SK-N-SH (cell line): ENCODE measurements around the gene DHX35. TPM values are rescaled to one million over a fixed set of nuclear protein-coding genes. Genes with fewer than 3 reads are reported as not detected.

Source experiments
- CTCF ChIA-PET: fragments of 300-600, 350-600 bp; formaldehyde crosslinking; extraction: SDS; loops from one replicate; lab custom pipeline; 2021; lab: Yijun Ruan, JAX
- POLR2A ChIA-PET: fragments of 350-600 bp; sonication (Branson Sonifier 250); formaldehyde crosslinking; extraction: SDS; loops from one replicate; lab custom pipeline; 2020; ENCODE audit warnings: antibody characterized with exemption, inconsistent platforms; lab: Yijun Ruan, JAX
- DNase-seq: peaks from one replicate; pipeline ENCODE4 v3.0.0; 2012
- H2AFZ ChIP-seq: fragments of 200-600 bp; sonication (generic); 2 replicates; pipeline ENCODE4 v1.8.1; 2016; ENCODE audit warnings: antibody characterized with exemption, mild to moderate bottlenecking, low read depth
- H3F3A ChIP-seq: fragments of 200-600 bp; sonication (generic); replicated peaks from 2 replicates; pipeline ENCODE3; 2016; ENCODE audit warnings: antibody characterized with exemption, mild to moderate bottlenecking; ENCODE audit not compliant: insufficient read depth
- H3K27ac ChIP-seq, 2 experiments: fragments of 200-500 bp in 1 of 2; fragments of 200-600 bp in 1 of 2; sonication (Bioruptor generic) in 1 of 2; sonication (generic), shearing (Covaris generic) in 1 of 2; 2 replicates each; pipeline versions ENCODE4 v1.5.1 to v1.6.1; 2014 to 2016; ENCODE audit warnings: low read depth in 2 of 2, inconsistent platforms in 1 of 2, low read length in 1 of 2, mild to moderate bottlenecking in 1 of 2, mixed read lengths in 1 of 2
- H3K27me3 ChIP-seq: fragments of 200-600 bp; sonication (generic), shearing (Covaris generic); 2 replicates; pipeline ENCODE4 v1.6.1; 2016; ENCODE audit warnings: mixed run types; ENCODE audit not compliant: insufficient read depth
- H3K36me3 ChIP-seq, 2 experiments: fragments of 200-500 bp in 1 of 2; fragments of 200-600 bp in 1 of 2; sonication (Bioruptor generic) in 1 of 2; sonication (generic) in 1 of 2; replicated peaks in 1 of 2; 2 replicates each; pipeline versions ENCODE3 to v1.5.1; 2014 to 2016; ENCODE audit warnings: low read length in 1 of 2, mild to moderate bottlenecking in 1 of 2; ENCODE audit not compliant: insufficient read depth in 2 of 2, control insufficient read depth in 1 of 2
- H3K4me1 ChIP-seq, 2 experiments: fragments of 200-500 bp in 1 of 2; fragments of 200-600 bp in 1 of 2; sonication (Bioruptor generic) in 1 of 2; sonication (generic), shearing (Covaris generic) in 1 of 2; 2 replicates each; pipeline versions ENCODE4 v1.5.1 to v1.6.1; 2014 to 2016; ENCODE audit warnings: low read depth in 1 of 2, low read length in 1 of 2, mixed run types in 1 of 2; ENCODE audit not compliant: insufficient read depth in 2 of 2, control insufficient read depth in 1 of 2
- H3K4me2 ChIP-seq: fragments of 200-600 bp; sonication (generic), shearing (Covaris generic); 2 replicates; pipeline ENCODE4 v1.6.1; 2017; ENCODE audit warnings: mixed run types
- H3K4me3 ChIP-seq, 2 experiments: fragments of 200-500 bp in 1 of 2; fragments of 200-600 bp in 1 of 2; sonication (Bioruptor generic) in 1 of 2; sonication (generic), shearing (Covaris generic) in 1 of 2; 2 replicates each; pipeline versions ENCODE4 v1.5.1 to v1.8.1; 2014 to 2016; ENCODE audit warnings: low read depth in 2 of 2, inconsistent platforms in 1 of 2, low read length in 1 of 2, mild to moderate bottlenecking in 1 of 2, mixed read lengths in 1 of 2, moderate library complexity in 1 of 2
- H3K79me2 ChIP-seq: fragments of 200-600 bp; sonication (generic); 2 replicates; pipeline ENCODE4 v1.8.1; 2017; ENCODE audit warnings: mild to moderate bottlenecking; ENCODE audit not compliant: insufficient read depth
- H3K9ac ChIP-seq: fragments of 200-600 bp; sonication (generic); 2 replicates; pipeline ENCODE4 v1.6.1; 2017; ENCODE audit warnings: mixed run types
- H3K9me2 ChIP-seq: fragments of 200-600 bp; sonication (generic); 2 replicates; pipeline ENCODE4 v1.6.1; 2017; ENCODE audit warnings: mixed run types
- H3K9me3 ChIP-seq: fragments of 200-600 bp; sonication (generic); 2 replicates; pipeline ENCODE4 v1.6.1; 2017; ENCODE audit warnings: mixed run types, mild to moderate bottlenecking, moderate library complexity
- H4K20me1 ChIP-seq: fragments of 200-600 bp; sonication (generic); 2 replicates; pipeline ENCODE4 v1.6.1; 2017; ENCODE audit warnings: mild to moderate bottlenecking, mixed run types; ENCODE audit not compliant: insufficient read depth
- EZH2phosphoT487 ChIP-seq: fragments of 200-600 bp; sonication (generic); IDR thresholded peaks from 2 replicates; pipeline ENCODE4 v1.6.1; 2017; ENCODE audit warnings: low read depth, mixed run types, mild to moderate bottlenecking, antibody characterized with exemption, moderate library complexity, borderline replicate concordance
- FOSL2 ChIP-seq: IDR thresholded peaks from 2 replicates; pipeline ENCODE4 v1.4.0; 2012; ENCODE audit warnings: low read depth, mild to moderate bottlenecking, moderate library complexity, borderline replicate concordance
- FOXJ3 ChIP-seq: sonication (generic); formaldehyde crosslinking; IDR thresholded peaks from 2 replicates; pipeline ENCODE4 v1.5.1; 2020; ENCODE audit warnings: mild to moderate bottlenecking, missing genetic modification reagents
- GABPA ChIP-seq: IDR thresholded peaks from 2 replicates; pipeline ENCODE4 v1.4.0; 2012; ENCODE audit warnings: low read depth, mild to moderate bottlenecking
- JUND ChIP-seq: IDR thresholded peaks from 2 replicates; pipeline ENCODE4 v1.4.0; 2012
- MAX ChIP-seq: IDR thresholded peaks from 2 replicates; pipeline ENCODE4 v1.4.0; 2012; ENCODE audit warnings: low read depth
- MEF2A ChIP-seq: IDR thresholded peaks from 2 replicates; pipeline ENCODE4 v1.4.0; 2012; ENCODE audit warnings: low read depth, borderline replicate concordance
- NFIC ChIP-seq: IDR thresholded peaks from 2 replicates; pipeline ENCODE4 v1.4.0; 2012; ENCODE audit warnings: borderline replicate concordance
- POLR2AphosphoS5 ChIP-seq: IDR thresholded peaks from 2 replicates; pipeline ENCODE4 v1.6.1; 2012; ENCODE audit warnings: low read depth, low read length
- RXRA ChIP-seq: IDR thresholded peaks from 2 replicates; pipeline ENCODE4 v1.4.0; 2012; ENCODE audit warnings: low read depth, mild to moderate bottlenecking, borderline replicate concordance
- SMC3 ChIP-seq: IDR thresholded peaks from 2 replicates; pipeline ENCODE4 v1.6.1; 2012; ENCODE audit warnings: low read depth, low read length, improper control_type of control experiment
- YY1 ChIP-seq: IDR thresholded peaks from 2 replicates; pipeline ENCODE4 v1.4.0; 2012; ENCODE audit warnings: low read depth, mild to moderate bottlenecking
- ZBTB33 ChIP-seq: IDR thresholded peaks from 2 replicates; pipeline ENCODE4 v1.4.0; 2012; ENCODE audit warnings: low read depth, borderline replicate concordance
- WGBS: methylation state at CpG from one replicate; pipeline ENCODE4 v1.1.6; 2017; ENCODE audit warnings: low lambda C conversion rate; 5-methylcytosine and 5-hydroxymethylcytosine counted together
- polyA plus RNA-seq, 3 experiments: library from polyadenylated mRNA; depleted of rRNA; stranded (reverse); fragments of >200 nt; gene quantifications; 2 replicates each; pipeline ENCODE4 v1.2.3, GENCODE V29; 2012
- TF ChIP-seq, protein P1 (sequence below): IDR thresholded peaks from 2 replicates; pipeline ENCODE4 v1.6.1; 2012; ENCODE audit warnings: mild to moderate bottlenecking, low read depth, low read length, moderate library complexity
- TF ChIP-seq, protein P2 (sequence below): fragments of 150-350 bp; IDR thresholded peaks from 2 replicates; pipeline ENCODE4 v1.6.1; 2017; ENCODE audit warnings: antibody characterized with exemption, low read length, low read depth, borderline replicate concordance
- TF ChIP-seq, protein P3 (sequence below): IDR thresholded peaks from 2 replicates; pipeline ENCODE4; 2012

The DHX35 gene
- polyA plus RNA-seq, 1 of the 3 experiments (the other 2 are of a cell fraction), result 17.1 TPM

DNA sequence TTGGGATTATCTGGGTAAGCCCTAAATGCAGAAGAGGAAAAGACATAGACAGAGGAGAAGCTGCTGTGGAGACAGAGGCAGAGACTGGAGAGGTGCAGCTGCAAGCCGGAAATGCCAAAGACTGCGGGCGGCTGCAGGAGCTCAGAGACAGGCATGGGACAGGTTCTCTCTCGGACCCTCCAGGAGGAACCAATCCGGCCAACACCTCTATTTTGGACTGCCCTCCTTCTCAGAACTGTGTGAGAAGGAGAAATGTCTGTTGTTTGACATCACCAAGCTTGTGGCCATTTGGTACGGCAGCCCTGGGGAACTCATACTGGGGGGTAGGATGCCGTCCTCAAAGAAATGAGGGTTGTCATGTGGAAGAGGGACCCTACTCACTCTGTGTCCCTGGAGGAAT lies 95.0 kb downstream of the DHX35 start:
- Histone ChIP-seq H3K27me3 (no peaks in the 10 kb centered on the region; the same call in 1 of the 2 replicates), H3K4me2 (no peak overlapping the region), H3K36me3 (no peaks in the 10 kb centered on the region), H3F3A (no peaks in the 10 kb centered on the region), H3K9me2 (no peaks in the 10 kb centered on the region), H3K9me3 (no peaks in the 10 kb centered on the region), H3K4me3 (no peak overlapping the region), H3K27ac (no peak overlapping the region), H2AFZ (no peak overlapping the region), H3K79me2 (no peaks in the 10 kb centered on the region), H4K20me1 (no peaks in the 10 kb centered on the region), H3K9ac (no peak overlapping the region), H3K4me1 (no peaks in the 10 kb centered on the region)
- POLR2A ChIA-PET, result no interaction called here
- 48% methylated on average over 7 of the region's 7 CpGs for WGBS
- CTCF ChIA-PET, result interaction anchor here (1.0 to 16.3 kb wide), 2 partner anchors 8 to 27 kb away, joined by 3 to 444 read pairs; no protein-coding TSS in a partner anchor
- TF ChIP-seq GABPA (no peak), MAX (no peak), YY1 (no peak), FOXJ3 (CRISPR knock-in tag) (no peak), ZBTB33 (no peak), FOSL2 (no peak), SMC3 (no peak), EZH2phosphoT487 (no peak), RXRA (no peak), NFIC (no peak), POLR2AphosphoS5 (no peak), JUND (no peak), MEF2A (no peak)
- TF ChIP-seq, protein P1, sequence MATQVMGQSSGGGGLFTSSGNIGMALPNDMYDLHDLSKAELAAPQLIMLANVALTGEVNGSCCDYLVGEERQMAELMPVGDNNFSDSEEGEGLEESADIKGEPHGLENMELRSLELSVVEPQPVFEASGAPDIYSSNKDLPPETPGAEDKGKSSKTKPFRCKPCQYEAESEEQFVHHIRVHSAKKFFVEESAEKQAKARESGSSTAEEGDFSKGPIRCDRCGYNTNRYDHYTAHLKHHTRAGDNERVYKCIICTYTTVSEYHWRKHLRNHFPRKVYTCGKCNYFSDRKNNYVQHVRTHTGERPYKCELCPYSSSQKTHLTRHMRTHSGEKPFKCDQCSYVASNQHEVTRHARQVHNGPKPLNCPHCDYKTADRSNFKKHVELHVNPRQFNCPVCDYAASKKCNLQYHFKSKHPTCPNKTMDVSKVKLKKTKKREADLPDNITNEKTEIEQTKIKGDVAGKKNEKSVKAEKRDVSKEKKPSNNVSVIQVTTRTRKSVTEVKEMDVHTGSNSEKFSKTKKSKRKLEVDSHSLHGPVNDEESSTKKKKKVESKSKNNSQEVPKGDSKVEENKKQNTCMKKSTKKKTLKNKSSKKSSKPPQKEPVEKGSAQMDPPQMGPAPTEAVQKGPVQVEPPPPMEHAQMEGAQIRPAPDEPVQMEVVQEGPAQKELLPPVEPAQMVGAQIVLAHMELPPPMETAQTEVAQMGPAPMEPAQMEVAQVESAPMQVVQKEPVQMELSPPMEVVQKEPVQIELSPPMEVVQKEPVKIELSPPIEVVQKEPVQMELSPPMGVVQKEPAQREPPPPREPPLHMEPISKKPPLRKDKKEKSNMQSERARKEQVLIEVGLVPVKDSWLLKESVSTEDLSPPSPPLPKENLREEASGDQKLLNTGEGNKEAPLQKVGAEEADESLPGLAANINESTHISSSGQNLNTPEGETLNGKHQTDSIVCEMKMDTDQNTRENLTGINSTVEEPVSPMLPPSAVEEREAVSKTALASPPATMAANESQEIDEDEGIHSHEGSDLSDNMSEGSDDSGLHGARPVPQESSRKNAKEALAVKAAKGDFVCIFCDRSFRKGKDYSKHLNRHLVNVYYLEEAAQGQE, result no peak
- TF ChIP-seq, protein P2, sequence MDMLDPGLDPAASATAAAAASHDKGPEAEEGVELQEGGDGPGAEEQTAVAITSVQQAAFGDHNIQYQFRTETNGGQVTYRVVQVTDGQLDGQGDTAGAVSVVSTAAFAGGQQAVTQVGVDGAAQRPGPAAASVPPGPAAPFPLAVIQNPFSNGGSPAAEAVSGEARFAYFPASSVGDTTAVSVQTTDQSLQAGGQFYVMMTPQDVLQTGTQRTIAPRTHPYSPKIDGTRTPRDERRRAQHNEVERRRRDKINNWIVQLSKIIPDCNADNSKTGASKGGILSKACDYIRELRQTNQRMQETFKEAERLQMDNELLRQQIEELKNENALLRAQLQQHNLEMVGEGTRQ, result no peak
- TF ChIP-seq, protein P3, sequence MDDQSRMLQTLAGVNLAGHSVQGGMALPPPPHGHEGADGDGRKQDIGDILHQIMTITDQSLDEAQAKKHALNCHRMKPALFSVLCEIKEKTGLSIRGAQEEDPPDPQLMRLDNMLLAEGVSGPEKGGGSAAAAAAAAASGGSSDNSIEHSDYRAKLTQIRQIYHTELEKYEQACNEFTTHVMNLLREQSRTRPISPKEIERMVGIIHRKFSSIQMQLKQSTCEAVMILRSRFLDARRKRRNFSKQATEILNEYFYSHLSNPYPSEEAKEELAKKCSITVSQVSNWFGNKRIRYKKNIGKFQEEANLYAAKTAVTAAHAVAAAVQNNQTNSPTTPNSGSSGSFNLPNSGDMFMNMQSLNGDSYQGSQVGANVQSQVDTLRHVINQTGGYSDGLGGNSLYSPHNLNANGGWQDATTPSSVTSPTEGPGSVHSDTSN, result no peak
- DNase-seq, result no peak
